GM18520 (cell line): ENCODE measurements around the gene CYP2A6.
"Not testable (repeated sequence)": the region's sequence is repeated elsewhere in the genome, so short reads cannot be mapped to it uniquely, and the experiment has no call there.

Source experiments
- ATAC-seq: cut with Tn5 transposase; IDR thresholded peaks from one replicate; pipeline ENCODE4 v1.9.1; 2021; ENCODE audit not compliant: unreplicated experiment

CYP2A6 gene

DNA sequence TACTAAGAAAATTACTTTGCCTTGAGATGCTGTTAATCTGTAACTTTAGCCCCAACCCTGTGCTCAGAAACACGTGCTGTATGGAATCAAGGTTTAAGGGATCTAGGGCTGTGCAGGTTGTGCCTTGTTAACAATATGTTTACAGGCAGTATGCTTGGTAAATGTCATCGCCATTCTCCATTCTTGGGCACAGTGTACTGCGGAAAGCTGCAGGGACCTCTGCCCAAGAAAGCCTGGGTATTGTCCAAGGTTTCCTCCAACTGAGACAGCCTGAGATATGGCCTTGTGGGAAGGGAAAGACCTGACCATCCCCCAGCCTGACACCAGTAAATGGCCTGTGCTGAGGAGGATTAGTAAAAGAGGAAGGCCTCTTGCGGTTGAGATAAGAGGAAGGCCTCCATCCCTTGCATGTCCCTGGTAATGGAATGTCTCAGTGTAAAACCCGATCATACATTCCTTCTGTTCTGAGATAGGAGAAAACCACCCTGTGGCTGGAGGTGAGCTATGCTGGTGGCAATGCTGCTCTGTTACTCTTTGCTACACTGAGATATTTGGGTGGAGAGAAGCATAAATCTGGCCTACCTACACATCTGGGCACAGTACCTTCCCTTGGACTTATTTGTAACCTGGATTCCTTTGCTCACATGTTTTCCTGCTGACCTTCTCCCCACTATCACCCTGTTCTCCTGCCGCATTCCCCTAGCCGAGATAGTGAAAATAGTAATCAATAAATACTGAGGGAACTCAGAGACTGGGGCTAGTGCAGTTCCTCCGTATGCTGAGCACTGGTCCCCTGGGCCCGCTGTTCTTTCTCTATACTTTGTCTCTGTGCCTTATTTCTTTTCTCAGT, 27.3 kb downstream of the CYP2A6 start:
- not testable (repeated sequence) for ATAC-seq

DNA sequence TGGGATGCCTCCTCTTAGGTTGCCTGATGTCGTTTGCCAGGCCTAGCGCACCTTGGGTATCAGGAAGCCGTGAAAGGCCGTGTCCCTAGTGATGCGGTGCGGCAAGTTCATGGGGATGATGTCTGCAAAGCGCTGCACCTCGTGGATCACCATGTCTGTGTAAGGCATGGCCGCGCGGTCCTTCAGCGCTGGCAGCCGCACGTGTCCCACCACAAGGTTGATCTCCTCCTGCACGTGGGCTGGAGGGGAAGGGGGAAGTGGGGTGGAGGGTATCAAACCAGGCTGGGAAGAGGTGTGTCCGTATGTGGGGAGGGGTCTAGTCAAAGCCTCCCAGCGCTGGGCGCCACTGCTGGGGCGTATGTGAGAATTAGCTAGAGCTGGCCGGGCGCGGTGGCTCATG, 28.1 kb downstream of the CYP2A6 start:
- no peak for ATAC-seq

DNA sequence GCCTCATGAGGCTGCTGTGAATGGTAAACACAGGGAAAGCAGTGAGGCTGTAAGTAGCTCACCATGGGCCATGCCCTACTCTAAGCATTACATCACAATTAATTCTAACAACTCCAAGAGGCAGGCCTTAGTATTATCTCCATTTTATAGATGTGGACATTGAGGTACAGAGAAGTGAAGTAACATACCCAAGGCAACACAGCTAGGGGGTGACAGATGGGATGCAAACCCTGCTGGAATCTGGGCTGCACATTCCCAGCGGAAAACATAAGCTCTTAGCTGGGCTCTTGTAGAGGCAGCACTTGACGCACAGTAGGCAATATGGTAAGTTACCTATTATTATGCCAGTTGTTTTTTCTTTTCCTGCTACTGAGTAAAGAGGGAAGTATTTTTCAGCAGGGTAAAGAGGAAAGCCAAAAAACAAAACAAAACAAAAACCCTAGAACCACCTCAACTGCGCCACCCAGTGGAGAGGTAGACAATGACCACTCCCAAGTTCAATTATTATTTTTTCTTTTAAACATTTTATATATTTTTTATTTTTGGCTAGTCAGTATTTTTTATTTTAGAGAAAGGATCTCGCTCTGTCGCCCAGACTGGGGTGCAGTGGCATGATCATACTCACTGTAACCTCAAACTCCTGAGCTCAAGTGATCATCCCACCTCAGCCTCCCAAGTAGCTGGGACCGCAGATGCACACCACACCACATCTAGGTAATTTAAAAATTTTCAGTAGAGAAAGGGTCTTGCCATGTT, 30.6 kb downstream of the CYP2A6 start:
- not testable (repeated sequence) for ATAC-seq

DNA sequence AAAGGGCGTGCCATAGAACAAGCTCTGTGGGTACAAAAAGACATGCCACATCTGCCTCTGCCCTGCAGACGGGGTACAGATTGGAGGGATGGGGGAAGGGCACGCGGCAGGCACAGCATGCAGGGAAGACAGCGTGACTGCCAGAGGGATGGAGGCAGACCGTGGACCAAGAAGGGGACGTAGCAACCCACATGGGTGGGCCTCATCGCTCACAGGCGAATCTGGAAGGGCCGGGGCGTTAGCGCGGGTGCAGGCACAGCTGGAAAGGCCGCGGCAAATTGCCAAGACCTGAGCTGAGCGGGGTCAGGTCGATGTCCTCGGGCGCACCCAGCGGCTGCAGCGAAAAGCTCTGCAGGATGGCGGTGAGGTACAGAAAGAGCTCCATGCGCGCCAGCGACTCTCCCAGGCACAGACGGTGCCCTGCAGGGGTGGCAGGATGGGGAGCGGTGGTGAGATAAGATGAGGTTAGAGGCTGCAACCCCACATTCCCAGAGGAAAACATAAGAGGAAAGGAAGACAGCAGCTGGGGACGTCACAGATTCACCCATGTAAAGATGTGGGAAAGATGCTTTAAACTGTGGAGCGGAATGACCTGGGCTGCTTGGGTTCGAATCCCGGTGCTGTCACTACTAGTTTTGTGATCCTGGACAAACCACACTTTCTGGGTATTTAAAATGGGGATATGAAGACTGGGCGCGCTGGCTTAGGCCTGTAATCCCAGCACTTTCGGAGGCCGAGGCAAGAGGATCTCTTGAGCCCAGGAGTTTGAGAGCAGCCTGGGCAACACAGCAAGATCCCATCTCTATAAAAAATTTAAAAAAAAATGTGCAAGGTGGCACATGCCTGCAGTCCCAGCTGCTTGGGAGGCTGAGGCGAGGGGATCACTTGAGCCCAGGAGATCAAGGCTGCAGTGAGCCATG, 31.5 kb downstream of the CYP2A6 start:
- ATAC-seq = not testable (repeated sequence)

DNA sequence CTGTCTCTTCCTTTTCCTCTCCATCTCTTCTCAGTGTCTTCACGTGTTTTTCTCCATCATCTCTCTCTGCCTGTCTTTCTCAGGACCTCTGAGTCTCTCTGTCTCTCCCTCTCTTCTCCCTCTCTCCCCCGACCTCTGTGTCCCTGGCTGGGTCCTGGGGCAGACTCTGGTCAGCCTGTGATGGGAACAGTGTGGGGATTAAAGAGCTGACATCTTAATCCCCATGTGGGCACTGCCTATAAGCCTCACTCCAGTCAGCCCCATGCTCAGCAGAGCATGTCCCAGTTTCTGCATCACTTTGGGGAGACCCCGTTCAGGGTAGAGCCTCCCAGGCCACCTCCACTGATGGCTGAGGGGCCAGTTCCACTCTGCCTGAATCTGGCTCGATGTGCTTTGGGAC, 35.0 kb downstream of the CYP2A6 start:
- no peak for ATAC-seq

DNA sequence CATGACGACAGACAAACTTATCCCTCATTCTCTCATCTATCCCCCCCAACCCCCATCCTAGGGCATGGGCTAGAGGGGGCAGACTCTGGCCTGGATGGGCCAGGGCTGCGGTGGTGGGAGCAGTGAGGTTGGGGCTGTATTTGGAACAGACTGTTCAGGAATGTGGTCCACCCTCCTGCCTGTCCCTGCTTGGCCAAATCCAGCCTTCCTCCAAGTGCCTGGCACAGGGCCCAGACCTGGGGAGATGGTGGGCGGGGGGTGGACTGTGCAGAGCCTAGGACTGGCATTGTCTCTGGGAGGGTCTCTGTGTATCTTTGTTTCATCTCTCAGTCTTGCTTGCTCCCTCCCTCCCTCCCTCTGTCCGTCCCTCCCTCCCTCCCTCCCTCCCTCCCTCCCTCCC, 37.1 kb downstream of the CYP2A6 start:
- no peak for ATAC-seq

DNA sequence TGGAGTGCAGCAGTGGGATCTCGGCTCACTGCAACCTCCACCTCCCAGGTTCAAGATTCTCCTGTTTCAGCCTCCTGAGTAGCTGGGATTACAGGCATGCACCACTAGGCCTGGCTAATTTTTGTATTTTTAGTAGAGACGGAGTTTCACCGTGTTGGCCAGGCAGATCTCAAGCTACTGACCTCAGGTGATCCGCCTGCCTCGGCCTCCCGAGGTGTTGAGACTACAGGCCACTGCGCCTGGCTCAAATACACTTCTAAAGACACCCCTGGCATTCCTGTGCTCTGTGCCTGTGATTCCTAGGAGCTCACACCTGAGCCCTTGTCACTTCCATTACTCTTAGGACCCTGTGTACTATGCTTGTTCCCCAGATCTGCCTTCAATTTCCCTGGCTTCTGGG, 37.7 kb downstream of the CYP2A6 start:
- ATAC-seq = not testable (repeated sequence)

DNA sequence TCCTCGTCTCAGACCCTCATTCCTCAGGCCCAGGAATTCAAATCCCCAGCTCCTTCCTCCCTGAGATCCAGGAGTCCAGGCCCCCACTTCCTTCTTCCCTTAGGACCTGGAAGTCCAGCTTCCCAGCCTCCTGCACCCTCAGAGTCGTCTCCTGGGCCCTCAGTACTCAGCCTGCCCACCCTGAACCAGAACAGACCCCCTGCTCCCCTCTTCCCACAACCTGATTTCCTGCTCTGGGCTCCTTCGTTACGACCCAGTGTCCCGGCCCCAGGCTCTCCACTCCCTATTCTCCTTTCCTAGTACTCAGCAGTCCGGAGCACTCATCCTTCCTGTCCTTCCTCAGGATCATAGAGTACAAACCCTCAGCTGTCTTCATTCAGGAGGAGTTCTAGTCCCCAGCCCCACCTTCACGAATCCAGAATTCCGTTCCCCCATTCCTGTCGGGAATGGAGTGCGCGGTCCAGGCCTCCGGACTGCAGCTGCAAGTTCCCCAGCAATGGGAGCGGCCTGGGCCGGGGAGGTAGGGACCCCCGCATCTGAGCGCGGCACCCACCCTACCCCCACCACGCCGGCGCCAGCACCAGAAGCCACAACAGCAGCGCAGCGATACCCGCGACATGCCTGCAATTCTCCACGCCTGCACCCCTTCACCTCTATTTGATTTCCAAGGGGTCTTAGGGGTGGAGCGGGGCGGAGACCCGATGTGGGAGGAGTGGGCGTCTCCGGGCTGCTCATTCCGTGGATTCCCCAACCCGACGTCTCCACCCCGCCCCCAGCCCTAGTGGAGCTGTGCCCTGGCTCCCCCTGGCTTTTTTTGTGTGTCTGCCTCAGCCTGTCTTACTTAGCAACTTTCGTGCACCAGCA, 38.5 kb downstream of the CYP2A6 start:
- ATAC-seq = no peak

DNA sequence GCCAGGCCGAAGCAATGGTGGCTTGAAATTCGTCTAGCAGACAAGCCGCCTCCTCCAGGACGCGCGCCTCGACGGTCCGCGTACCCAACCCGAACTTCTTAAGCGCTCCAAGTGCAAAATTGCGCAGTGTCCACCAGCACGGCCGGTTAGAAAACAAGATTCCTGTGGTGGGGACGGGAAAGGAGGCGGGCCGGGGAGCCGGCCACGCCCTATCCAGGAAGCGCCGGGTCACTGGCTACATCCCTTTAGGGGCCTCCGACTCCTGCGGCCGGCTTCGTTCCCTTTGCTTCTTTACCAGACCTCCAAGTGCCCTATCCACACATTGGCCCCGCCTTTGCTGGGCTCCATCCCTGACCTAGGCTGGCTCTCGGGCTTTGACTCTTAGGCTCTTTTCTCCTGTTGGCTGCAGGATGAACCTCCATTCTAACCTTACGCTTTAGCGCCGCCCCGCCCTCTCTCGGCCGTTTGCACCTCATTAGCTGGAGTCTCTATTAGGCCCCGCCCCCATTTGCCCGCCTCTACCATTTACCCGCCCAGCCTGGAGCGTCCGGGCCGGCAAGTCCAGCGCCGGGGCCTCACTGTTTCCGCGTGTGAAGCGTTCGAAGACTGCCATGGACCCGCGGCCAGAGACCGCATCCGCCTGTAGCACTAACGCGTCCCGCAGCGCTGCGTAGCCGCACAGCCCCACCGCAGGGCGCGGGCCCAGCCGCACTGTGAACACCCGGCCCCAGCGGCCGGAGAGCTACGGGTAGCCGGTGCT, 39.4 kb downstream of the CYP2A6 start:
- ATAC-seq = not testable (repeated sequence)

DNA sequence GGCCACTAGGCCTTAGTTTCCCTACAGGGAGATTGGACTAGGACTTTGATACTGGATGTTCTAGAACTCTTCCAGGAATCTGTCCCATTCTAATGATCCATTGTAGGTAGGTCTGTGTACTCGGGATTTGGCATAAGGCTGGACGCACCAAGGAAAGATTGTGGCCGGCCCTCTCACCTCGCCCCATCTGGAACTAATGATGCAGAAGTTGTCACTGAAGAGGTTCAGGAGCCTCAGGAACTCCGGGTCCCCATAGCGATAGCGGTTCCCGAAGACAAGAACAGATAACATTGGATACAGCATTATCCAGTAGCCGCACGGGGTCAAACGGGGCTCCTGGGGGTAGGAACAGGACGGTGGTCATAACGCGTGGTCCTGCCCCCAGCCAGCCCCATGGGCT, 40.1 kb downstream of the CYP2A6 start:
- no peak for ATAC-seq

DNA sequence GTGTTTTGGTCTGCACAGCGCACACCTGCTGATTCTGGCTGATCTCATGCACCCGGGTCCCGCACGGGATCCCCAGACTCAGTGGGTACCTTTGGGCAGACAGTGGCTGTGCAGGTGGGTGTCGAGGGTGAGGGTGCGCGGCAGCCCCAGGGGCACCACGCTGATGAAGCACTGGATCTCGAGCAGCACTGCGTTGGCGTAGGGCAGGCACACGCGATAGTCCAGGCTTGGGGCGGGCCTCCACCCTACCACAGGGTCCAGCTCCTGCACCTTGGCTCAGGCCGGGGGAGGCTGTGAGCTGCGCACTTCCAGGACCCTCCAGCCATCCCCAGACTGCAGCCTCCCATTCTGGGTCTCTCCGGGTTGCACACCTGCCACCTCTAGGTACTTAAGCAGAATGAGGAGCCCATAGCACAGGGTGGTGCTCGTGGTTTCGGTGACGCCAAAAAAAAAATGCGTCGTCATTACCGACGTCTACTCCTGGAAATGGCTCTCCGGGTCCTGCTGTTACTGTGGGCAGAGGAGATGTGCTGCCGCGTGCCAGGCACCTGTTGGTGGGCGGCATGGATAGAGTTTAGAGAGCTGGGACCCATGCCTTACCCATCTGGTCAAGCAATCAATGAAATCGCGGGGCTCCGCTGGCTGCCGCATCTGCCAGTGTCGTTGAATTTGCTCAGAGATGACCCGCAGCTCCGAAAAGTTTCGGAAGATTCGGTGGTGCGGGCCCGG, 40.7 kb downstream of the CYP2A6 start:
- no peak for ATAC-seq

DNA sequence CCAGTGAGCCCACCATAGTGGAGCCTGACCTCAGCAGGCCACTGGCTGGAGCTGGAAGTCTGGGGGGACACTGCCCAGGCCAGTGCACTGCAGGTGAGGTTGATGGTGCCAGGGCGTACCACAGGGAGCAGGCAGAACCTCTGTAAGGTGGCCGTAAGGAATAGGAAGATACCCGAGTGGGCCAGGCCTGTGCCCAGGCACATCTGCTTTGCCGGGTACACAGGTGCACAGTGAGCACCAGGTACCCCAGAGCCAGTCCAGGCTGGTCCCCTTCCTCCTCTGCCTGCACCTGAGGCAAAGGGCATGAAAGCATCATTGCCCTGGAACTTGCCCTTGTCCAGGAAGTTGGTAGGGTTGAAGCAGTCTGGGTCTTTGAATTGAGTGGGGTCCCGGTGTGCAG, 41.8 kb downstream of the CYP2A6 start:
- ATAC-seq = no peak

DNA sequence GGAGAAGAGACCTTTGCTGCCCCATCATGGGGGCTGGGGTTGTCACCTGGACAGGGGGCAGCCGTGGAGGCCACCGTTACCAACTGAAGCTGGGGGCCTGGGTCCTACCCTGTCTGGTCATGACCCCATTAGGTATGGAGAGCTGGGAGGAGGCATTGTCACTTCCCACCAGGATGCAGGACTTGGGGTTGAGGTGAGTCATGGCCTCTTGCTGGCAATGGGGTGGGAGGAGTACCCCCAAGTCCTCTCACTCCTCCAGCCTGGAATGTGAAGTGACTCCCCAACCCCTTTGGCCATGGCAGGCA, 42.3 kb downstream of the CYP2A6 start:
- no peak for ATAC-seq

DNA sequence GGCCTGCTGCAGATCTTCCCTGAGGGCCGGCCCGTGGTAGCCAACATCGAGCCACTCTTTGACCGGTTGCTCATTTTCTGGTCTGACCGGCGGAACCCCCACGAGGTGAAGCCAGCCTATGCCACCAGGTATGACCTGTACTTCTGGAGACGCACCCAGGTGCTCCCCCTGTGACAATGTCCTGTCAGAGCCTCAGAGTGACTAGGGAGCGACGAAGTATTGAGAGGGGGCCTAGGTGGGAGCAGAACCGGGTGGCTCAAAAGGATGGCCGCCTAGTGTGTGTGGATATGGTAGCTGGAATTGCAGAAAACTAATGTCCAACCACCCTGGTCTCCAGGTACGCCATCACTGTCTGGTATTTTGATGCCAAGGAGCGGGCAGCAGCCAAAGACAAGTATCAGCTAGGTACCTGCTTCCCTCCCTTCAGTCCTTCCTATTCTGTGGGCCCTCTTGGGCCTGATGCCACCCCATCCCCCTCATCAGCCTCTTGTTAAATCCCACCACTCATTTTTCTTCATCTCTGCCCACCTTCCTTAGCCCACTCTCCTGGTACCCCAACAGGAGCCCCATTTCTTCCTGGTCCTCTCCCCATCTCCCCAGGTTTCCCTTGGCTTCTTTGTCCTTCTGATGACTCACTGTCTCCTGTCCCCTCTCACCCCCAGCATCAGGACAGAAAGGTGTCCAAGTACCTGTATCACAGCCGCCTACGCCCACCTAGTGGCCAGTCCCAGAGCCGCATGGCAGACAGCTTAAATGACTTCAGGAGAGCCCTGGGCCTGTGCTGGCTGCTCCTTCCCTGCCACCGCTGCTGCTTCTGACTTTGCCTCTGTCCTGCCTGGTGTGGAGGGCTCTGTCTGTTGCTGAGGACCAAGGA, 42.9 kb downstream of the CYP2A6 start:
- ATAC-seq = no peak

DNA sequence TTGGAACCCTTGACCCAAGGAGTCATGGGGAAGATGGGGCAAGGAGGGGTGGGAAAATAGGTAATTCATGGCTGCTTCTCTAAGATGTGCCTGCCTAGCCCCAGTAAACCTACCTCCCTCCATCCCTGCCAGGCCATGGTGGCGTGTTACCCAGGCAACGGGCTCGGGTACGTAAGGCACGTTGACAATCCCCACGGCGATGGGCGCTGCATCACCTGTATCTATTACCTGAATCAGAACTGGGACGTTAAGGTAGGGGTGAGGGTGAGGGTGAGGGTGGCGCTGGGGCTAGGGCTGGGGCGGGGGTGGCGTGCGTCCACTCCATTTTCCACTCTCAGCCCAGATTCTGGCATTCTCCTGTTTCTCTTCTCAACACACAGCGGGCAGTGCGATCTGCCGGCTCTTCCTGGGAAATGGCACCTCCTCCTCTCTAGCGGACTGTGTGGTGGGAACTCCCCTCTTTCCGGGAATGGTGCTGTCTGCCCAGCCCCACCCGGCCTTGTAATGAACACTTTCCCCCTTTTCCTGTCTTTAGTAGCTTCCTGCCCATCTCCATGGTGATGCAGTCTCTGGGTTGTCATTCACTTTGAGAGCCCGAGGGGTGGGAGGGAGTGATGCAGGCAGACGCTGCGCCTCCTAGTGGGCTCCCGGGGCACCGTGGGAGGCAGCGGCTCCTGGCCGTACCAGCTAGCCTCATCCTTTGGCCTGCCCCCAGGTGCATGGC, 43.7 kb downstream of the CYP2A6 start:
- no peak for ATAC-seq

DNA sequence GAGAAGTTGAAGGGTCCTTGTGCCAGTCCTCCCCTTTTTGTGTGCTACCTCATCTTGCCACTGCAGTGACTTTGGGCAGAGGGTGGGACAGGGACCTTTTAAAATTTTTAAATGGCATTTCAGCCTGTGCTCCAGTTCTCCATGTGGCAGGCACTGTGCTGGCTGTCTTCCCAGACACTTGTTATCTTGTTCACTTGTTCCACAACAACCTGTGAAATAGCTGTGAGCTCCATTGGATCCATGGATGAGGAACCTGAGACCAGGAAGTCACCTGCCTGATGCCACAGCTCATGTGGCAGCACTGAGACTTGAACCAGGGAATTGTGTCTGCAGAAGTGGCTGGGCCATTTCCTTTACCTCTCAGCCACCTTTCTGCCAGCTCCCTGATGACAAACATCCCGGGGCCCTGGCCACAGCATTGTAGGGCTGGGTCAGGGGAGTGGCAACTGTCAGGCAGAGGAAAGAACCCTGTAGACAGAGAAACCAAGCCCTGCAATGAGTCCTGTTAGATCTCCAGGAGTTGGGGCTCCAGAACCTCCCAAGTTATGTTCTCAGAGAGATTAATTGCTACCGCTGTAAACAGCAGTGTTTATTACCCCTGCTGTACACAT, 44.9 kb downstream of the CYP2A6 start:
- ATAC-seq = no peak

DNA sequence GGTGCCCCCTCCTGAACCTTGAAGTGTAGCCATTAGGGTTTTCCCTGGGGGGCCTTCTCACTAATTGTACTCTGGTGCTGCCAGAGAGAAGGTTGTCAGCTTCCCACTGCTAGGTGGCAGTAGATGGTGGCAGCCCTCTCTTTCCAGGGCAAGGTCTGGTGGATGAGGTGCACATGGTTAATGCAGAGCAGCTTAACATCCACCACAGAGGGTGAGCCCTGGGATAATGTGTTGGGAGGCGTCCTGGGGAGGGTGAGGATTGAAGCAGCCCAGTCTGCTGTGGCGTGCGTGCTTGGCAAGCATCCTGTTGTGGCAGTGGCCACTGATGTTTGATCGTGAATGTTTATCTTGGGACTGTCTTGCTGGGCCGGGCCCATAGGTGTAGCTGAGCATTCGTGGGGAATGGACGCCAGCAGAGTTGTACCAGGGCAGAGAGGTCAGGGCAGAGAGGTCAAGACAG, 45.4 kb downstream of the CYP2A6 start:
- no peak for ATAC-seq
